Measurements from ENCODE around the gene TXK. TPM values are rescaled to one million over a fixed set of nuclear protein-coding genes. Genes with fewer than 3 reads are reported as not detected.

The TXK gene
- total RNA-seq, result 1.6 TPM in 1 of 2 replicates, not detected in the other

GRCh38 chr4:48134081-48134480 is at the start of gene TXK:
Gene TXK, minus strand, starts transcription at chr4:48134250. Its CDS starts 80 bp downstream, at chr4:48134170.

Other genes starting within 250 kb of the TXK start
- 5.0 and 22.4 TPM in 2 replicates for gene NFXL1, start 219.7 kb downstream of the TXK start, total RNA-seq
- gene CNGA1, start 117.6 kb downstream of the TXK start, total RNA-seq, result 0.91 TPM in 1 of 2 replicates, not detected in the other
- gene NIPAL1, start 117.5 kb downstream of the TXK start, total RNA-seq, result 3.4 TPM in 1 of 2 replicates, not detected in the other
- 0.26 and 2.6 TPM in 2 replicates for gene TEC, start 135.6 kb upstream of the TXK start, total RNA-seq
- 63.1 and 77.4 TPM in 2 replicates for gene SLAIN2, start 207.3 kb upstream of the TXK start, total RNA-seq